A549 (cell line): Measurements from ENCODE around the gene TBL1XR1. TPM values are rescaled to one million over a fixed set of nuclear protein-coding genes. Genes with fewer than 3 reads are reported as not detected.

Source experiments
- ATAC-seq, 2 experiments: fragments of 200-7000 bp in 1 of 2; fragments of >200 bp in 1 of 2; cut with Nextera tagmentation in 1 of 2; cut with Tn5 transposase in 1 of 2; 3 replicates each; pipeline versions ENCODE4 v1.8.0 to v1.9.1; 2018 to 2020; ENCODE audit warnings: mild to moderate bottlenecking in 1 of 2, moderate library complexity in 1 of 2
- CTCF ChIA-PET: fragments of 300-600 bp; sonication (Branson Sonifier 250); formaldehyde crosslinking; extraction: SDS; loops from one replicate; lab custom pipeline; 2021; ENCODE audit warnings: antibody characterized with exemption, inconsistent platforms; lab: Yijun Ruan, JAX
- POLR2A ChIA-PET: fragments of 350-600 bp; formaldehyde crosslinking; extraction: SDS; loops from one replicate; lab custom pipeline; 2021; ENCODE audit warnings: antibody characterized with exemption, inconsistent platforms; lab: Yijun Ruan, JAX
- DNase-seq, 2 experiments: peaks; one replicate each; pipeline versions ENCODE4 v3.0.0 to v3.0.0-alpha.2; 2011 to 2016; ENCODE audit warnings: low read depth in 1 of 2, low spot score in 1 of 2
- FAIRE-seq: peaks from 2 replicates; lab custom pipeline; 2011; peaks lifted over from hg19 to GRCh38; lab: Jason Lieb, UNC
- H3K27ac ChIP-seq, 2 experiments: fragments of >200 bp; sonication (Bioruptor Twin); formaldehyde crosslinking; 3 replicates each; pipeline ENCODE4 v1.5.1; 2016 to 2017
- H3K4me1 ChIP-seq: fragments of >200 bp; sonication (Bioruptor Twin); formaldehyde crosslinking; 3 replicates; pipeline ENCODE4 v1.6.1; 2016
- H3K4me2 ChIP-seq: fragments of >200 bp; sonication (Bioruptor Twin); formaldehyde crosslinking; 3 replicates; pipeline ENCODE4 v1.6.1; 2016
- H3K4me3 ChIP-seq: fragments of >200 bp; sonication (Bioruptor Twin); formaldehyde crosslinking; 3 replicates; pipeline ENCODE4 v1.5.1; 2016
- H3K9me3 ChIP-seq: fragments of >200 bp; sonication (Bioruptor Twin); formaldehyde crosslinking; 3 replicates; pipeline ENCODE4 v1.6.1; 2016
- ESRRA ChIP-seq: fragments of 150-350 bp; IDR thresholded peaks from 2 replicates; pipeline ENCODE4 v1.6.1; 2014; ENCODE audit warnings: mild to moderate bottlenecking, low read length, borderline replicate concordance
- FOSB ChIP-seq: fragments of 250-450 bp; sonication (Bioruptor Pico); IDR thresholded peaks from 2 replicates; pipeline ENCODE4 v1.5.0; 2020; ENCODE audit warnings: mild to moderate bottlenecking, moderate library complexity
- FOXS1 ChIP-seq: fragments of 250-450 bp; sonication (Bioruptor Pico); IDR thresholded peaks from 2 replicates; pipeline ENCODE4 v1.5.0; 2020; ENCODE audit warnings: mild to moderate bottlenecking, moderate library complexity
- JUN ChIP-seq, 2 experiments: fragments of >200 bp; sonication (Bioruptor Twin); formaldehyde crosslinking; IDR thresholded peaks; 2 replicates in 1 of 2; 3 replicates in 1 of 2; pipeline ENCODE4 v1.6.1; 2016 to 2017
- JUNB ChIP-seq: fragments of >200 bp; sonication (Bioruptor Twin); formaldehyde crosslinking; IDR thresholded peaks from 2 replicates; pipeline ENCODE4 v1.6.1; 2016
- MAFK ChIP-seq: fragments of 450-650 bp; IDR thresholded peaks from 2 replicates; pipeline ENCODE4 v1.6.1; 2014; ENCODE audit not compliant: partially characterized antibody
- MAZ ChIP-seq: fragments of 150-350 bp; IDR thresholded peaks from 2 replicates; pipeline ENCODE4 v1.6.1; 2014; ENCODE audit warnings: antibody characterized with exemption, low read depth, low read length, borderline replicate concordance
- NR3C1 ChIP-seq: fragments of >200 bp; sonication (Bioruptor Twin); formaldehyde crosslinking; IDR thresholded peaks from 3 replicates; pipeline ENCODE4 v1.6.1; 2017
- PHF8 ChIP-seq: fragments of 200-600 bp; sonication (generic); IDR thresholded peaks from 2 replicates; pipeline ENCODE4 v1.6.1; 2016; ENCODE audit warnings: low read depth, mild to moderate bottlenecking, antibody characterized with exemption, moderate library complexity, borderline replicate concordance
- POLR2A ChIP-seq: IDR thresholded peaks from 2 replicates; pipeline ENCODE4 v1.6.1; 2012; ENCODE audit warnings: mild to moderate bottlenecking, low read length
- RAD21 ChIP-seq, 2 experiments: fragments of >200 bp in 1 of 2; sonication (Bioruptor Twin) in 1 of 2; formaldehyde crosslinking in 1 of 2; IDR thresholded peaks in 1 of 2; conservative IDR thresholded peaks in 1 of 2; 2 replicates in 1 of 2; 3 replicates in 1 of 2; pipeline ENCODE4 v1.6.1; 2012 to 2018; ENCODE audit warnings: inconsistent platforms in 1 of 2
- RCOR1 ChIP-seq: fragments of 150-350 bp; IDR thresholded peaks from 2 replicates; pipeline ENCODE4 v1.6.1; 2014; ENCODE audit warnings: antibody characterized with exemption, low read length, low read depth
- TFCP2L1 ChIP-seq: fragments of 250-450 bp; sonication (Bioruptor Pico); IDR thresholded peaks from 2 replicates; pipeline ENCODE4 v1.5.0; 2021; ENCODE audit warnings: mild to moderate bottlenecking
- WGBS: methylation state at CpG from one replicate; pipeline ENCODE4 v1.1.6; 2017; ENCODE audit errors: missing lambda C conversion rate; 5-methylcytosine and 5-hydroxymethylcytosine counted together
- polyA plus RNA-seq, 4 experiments: library from polyadenylated mRNA; depleted of rRNA in 3 of 4; stranded (reverse); fragments of >200 nt; fragmentation: RNase III in 1 of 4; extraction: RNeasy Plus Mini Kit Qiagen cat#74134 plus additional on column Dnase treatment in 1 of 4; gene quantifications; 2 replicates in 3 of 4; 3 replicates in 1 of 4; pipeline ENCODE4 v1.2.3, GENCODE V29; 2011 to 2017
- TF ChIP-seq, protein P1 (sequence below): IDR thresholded peaks from 2 replicates; pipeline ENCODE4 v1.6.1; 2012; ENCODE audit warnings: low read depth, borderline replicate concordance
- TF ChIP-seq, protein P2 (sequence below): IDR thresholded peaks from 2 replicates; pipeline ENCODE4 v1.6.1; 2012
- TF ChIP-seq, protein P3 (sequence below): IDR thresholded peaks from 2 replicates; pipeline ENCODE4 v1.6.1; 2012
- TF ChIP-seq, protein P4 (sequence below): fragments of >200 bp; sonication (Bioruptor Twin); formaldehyde crosslinking; IDR thresholded peaks from 3 replicates; pipeline ENCODE4 v1.5.1; 2016
- TF ChIP-seq, protein P5 (sequence below): fragments of 150-350 bp; IDR thresholded peaks from 2 replicates; pipeline ENCODE4 v1.6.1; 2014; ENCODE audit warnings: low read depth, mild to moderate bottlenecking, low read length

The TBL1XR1 gene
- polyA plus RNA-seq, 2 of the 4 experiments (the other 2 are of a cell fraction): 41.4 to 106 TPM

DNA sequence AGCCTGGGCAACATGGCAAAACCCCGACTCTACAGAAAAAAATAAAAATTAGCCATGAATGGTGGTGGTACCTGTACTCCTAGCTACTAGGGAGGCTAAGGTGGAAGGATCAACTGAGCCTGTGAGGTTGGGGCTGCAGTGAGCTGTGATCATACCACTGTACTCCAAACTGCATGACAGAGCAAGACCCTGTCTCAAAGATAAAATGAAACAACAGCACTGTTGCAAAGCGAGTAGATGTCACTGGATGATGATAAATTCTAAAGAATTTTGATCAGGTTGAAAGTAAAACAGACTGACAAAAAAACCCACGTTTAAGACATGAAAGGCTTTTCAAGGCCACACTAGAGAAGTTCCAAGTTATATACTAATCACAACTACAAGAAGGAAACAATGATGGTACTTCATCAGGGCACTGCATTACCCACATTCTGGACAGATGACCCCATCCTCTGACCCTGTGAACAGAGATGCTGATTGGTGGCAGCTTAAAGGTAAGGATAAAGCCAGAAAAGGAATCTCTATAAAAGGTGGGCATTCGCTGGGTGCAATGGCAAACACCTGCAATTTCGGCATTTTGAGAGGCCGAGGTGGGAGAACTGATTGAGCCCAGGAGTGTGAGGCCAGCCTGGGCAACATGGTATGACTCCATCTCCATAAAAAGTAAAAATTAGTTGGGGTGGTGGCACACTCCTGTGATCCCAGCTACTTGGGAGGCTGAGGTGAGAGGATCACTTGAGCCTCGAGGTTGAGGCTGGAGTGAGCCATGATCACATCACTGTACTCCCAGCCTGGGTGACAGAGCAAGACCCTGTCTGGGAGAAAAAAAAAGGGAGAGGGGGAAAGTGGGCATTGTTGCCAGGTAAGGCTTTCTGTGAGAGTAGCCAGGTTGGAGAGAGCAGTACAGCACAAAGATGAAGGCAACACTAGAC, 59.2 kb downstream of the TBL1XR1 start:
- ChIA-PET POLR2A (no interaction called here), CTCF (interaction anchor here (0.6 kb wide), 1 partner anchor 23 kb away, joined by 3 read pairs; no protein-coding TSS in a partner anchor)
- no peak for FAIRE-seq
- TF ChIP-seq RAD21 (conservative IDR thresholded peaks at IDR 0.05 in 1 of 2, IDR thresholded peaks at IDR 0.05 in 1 of 2): no peak
- TF ChIP-seq RCOR1: no peak
- TF ChIP-seq, protein P1, sequence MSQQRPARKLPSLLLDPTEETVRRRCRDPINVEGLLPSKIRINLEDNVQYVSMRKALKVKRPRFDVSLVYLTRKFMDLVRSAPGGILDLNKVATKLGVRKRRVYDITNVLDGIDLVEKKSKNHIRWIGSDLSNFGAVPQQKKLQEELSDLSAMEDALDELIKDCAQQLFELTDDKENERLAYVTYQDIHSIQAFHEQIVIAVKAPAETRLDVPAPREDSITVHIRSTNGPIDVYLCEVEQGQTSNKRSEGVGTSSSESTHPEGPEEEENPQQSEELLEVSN: no peak
- no peak for TF ChIP-seq PHF8
- TF ChIP-seq TFCP2L1 (CRISPR knock-in tag): no peak
- Histone ChIP-seq H3K4me1 (peaks cover 11% of the 10 kb centered on the region; the same call in 1 of the 3 replicates), H3K4me3 (no peak overlapping the region), H3K27ac (no peak overlapping the region), H3K9me3 (no peaks in the 10 kb centered on the region), H3K4me2 (no peak overlapping the region)
- DNase-seq: no peak
- 85% methylated on average over 7 of the region's 7 CpGs for WGBS
- ATAC-seq: no peak

DNA sequence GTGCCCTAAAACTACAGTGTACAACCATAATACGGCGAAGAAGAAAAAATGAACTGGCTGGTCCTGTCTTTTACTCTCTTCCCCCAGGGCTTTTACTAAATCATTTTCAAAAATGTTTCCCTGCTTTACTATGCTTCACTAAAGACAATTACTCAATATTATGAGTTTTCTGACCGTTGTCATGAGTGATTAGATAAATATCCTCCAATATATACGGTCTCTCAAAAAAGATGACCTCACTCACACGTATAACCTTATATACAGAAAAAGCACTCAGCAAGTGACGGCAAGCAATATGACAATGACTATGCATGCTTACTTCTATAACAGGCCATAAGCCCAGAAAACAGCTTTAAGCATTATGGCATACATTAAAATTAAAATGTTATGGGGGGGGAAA, 60.5 kb downstream of the TBL1XR1 start:
- TF ChIP-seq MAZ (no peak), RAD21 (conservative IDR thresholded peaks at IDR 0.05 in 1 of 2, IDR thresholded peaks at IDR 0.05 in 1 of 2) (no peak), FOSB (CRISPR knock-in tag) (no peak), TFCP2L1 (CRISPR knock-in tag) (no peak), PHF8 (no peak), ESRRA (no peak), MAFK (no peak), JUN (IDR thresholded peaks at IDR 0.05) (no peak), FOXS1 (no peak), NR3C1 (no peak), POLR2A (no peak), RCOR1 (no peak), JUNB (no peak)
- TF ChIP-seq, protein P2, sequence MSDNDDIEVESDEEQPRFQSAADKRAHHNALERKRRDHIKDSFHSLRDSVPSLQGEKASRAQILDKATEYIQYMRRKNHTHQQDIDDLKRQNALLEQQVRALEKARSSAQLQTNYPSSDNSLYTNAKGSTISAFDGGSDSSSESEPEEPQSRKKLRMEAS: no peak
- TF ChIP-seq, protein P3, sequence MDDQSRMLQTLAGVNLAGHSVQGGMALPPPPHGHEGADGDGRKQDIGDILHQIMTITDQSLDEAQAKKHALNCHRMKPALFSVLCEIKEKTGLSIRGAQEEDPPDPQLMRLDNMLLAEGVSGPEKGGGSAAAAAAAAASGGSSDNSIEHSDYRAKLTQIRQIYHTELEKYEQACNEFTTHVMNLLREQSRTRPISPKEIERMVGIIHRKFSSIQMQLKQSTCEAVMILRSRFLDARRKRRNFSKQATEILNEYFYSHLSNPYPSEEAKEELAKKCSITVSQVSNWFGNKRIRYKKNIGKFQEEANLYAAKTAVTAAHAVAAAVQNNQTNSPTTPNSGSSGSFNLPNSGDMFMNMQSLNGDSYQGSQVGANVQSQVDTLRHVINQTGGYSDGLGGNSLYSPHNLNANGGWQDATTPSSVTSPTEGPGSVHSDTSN: no peak
- TF ChIP-seq, protein P4, sequence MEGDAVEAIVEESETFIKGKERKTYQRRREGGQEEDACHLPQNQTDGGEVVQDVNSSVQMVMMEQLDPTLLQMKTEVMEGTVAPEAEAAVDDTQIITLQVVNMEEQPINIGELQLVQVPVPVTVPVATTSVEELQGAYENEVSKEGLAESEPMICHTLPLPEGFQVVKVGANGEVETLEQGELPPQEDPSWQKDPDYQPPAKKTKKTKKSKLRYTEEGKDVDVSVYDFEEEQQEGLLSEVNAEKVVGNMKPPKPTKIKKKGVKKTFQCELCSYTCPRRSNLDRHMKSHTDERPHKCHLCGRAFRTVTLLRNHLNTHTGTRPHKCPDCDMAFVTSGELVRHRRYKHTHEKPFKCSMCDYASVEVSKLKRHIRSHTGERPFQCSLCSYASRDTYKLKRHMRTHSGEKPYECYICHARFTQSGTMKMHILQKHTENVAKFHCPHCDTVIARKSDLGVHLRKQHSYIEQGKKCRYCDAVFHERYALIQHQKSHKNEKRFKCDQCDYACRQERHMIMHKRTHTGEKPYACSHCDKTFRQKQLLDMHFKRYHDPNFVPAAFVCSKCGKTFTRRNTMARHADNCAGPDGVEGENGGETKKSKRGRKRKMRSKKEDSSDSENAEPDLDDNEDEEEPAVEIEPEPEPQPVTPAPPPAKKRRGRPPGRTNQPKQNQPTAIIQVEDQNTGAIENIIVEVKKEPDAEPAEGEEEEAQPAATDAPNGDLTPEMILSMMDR: no peak
- TF ChIP-seq, protein P5, sequence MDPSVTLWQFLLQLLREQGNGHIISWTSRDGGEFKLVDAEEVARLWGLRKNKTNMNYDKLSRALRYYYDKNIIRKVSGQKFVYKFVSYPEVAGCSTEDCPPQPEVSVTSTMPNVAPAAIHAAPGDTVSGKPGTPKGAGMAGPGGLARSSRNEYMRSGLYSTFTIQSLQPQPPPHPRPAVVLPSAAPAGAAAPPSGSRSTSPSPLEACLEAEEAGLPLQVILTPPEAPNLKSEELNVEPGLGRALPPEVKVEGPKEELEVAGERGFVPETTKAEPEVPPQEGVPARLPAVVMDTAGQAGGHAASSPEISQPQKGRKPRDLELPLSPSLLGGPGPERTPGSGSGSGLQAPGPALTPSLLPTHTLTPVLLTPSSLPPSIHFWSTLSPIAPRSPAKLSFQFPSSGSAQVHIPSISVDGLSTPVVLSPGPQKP: no peak
- WGBS: 92% methylated on average over 6 of the region's 6 CpGs
- no peak overlapping the region for H3K4me2 ChIP-seq
- CTCF ChIA-PET: no interaction called here
- no peak overlapping the region for H3K27ac ChIP-seq
- peaks cover under 1% of the 10 kb centered on the region; the same call in 1 of the 3 replicates for H3K4me1 ChIP-seq
- no peak overlapping the region for H3K4me3 ChIP-seq
- POLR2A ChIA-PET: no interaction called here
- H3K9me3 ChIP-seq: no peaks in the 10 kb centered on the region
- FAIRE-seq (no peak), ATAC-seq (no peak), DNase-seq (no peak)
